Fibroblast of lung (primary cell): ENCODE data around the gene TKTL2. TPM values are rescaled to one million over a fixed set of nuclear protein-coding genes. Genes with fewer than 3 reads are reported as not detected.
A peak's percentile ranks its signal among the peaks of the same experiment; 100 is the strongest.

Source experiments
- DNase-seq, 2 donors: peaks; one replicate each; pipeline versions ENCODE4 v3.0.0 to v3.0.0-alpha.2; 2010; ENCODE audit warnings: low read depth in 2 of 2
- H2AFZ ChIP-seq: 2 replicates; pipeline ENCODE4 v1.5.1; 2012; ENCODE audit warnings: low read length, control low read depth, inconsistent platforms
- H3K27ac ChIP-seq: 2 replicates; pipeline ENCODE4 v1.5.1; 2011; ENCODE audit warnings: low read length, control low read depth; ENCODE audit not compliant: insufficient read depth
- H3K27me3 ChIP-seq: 2 replicates; pipeline ENCODE4 v1.5.1; 2011; ENCODE audit warnings: mild to moderate bottlenecking, low read length; ENCODE audit not compliant: control insufficient read depth, insufficient read depth
- H3K36me3 ChIP-seq: 2 replicates; pipeline ENCODE4 v1.5.1; 2011; ENCODE audit warnings: low read length; ENCODE audit not compliant: control insufficient read depth, insufficient read depth
- H3K4me1 ChIP-seq: 2 replicates; pipeline ENCODE4 v1.5.1; 2011; ENCODE audit warnings: low read length; ENCODE audit not compliant: control insufficient read depth, insufficient read depth; ENCODE audit errors: extremely low read depth
- H3K4me2 ChIP-seq: 2 replicates; pipeline ENCODE4 v1.5.1; 2011; ENCODE audit warnings: low read length, control low read depth; ENCODE audit not compliant: insufficient read depth; ENCODE audit errors: extremely low read depth
- H3K4me3 ChIP-seq, 4 experiments: fragments of 200-600 bp in 1 of 4; sonication (generic) in 1 of 4; replicated peaks in 1 of 4; 2 replicates each; pipeline ENCODE4 v1.5.1; 2011 to 2016; ENCODE audit warnings: low read length in 4 of 4, low read depth in 3 of 4, mild to moderate bottlenecking in 3 of 4, control low read depth in 2 of 4, inconsistent platforms in 1 of 4, mixed read lengths in 1 of 4; ENCODE audit not compliant: insufficient read depth in 1 of 4; ENCODE audit errors: control extremely low read depth in 1 of 4
- H3K79me2 ChIP-seq: 2 replicates; pipeline ENCODE4 v1.5.1; 2012; ENCODE audit warnings: mild to moderate bottlenecking, low read length, inconsistent platforms; ENCODE audit not compliant: control insufficient read depth, insufficient read depth
- H3K9ac ChIP-seq: 2 replicates; pipeline ENCODE4 v1.5.1; 2011; ENCODE audit warnings: mild to moderate bottlenecking, low read length, control low read depth; ENCODE audit not compliant: insufficient read depth
- H3K9me3 ChIP-seq: 2 replicates; pipeline ENCODE4 v1.5.1; 2012; ENCODE audit warnings: low read depth, low read length; ENCODE audit not compliant: control insufficient read depth, insufficient read depth
- H4K20me1 ChIP-seq: 2 replicates; pipeline ENCODE4 v1.5.1; 2011; ENCODE audit warnings: low read length; ENCODE audit not compliant: control insufficient read depth, insufficient read depth; ENCODE audit errors: extremely low read depth
- EZH2 ChIP-seq: IDR thresholded peaks from 2 replicates; pipeline ENCODE4 v1.5.1; 2012; ENCODE audit warnings: low read length, control low read depth, mild to moderate bottlenecking; ENCODE audit errors: missing control alignments
- polyA minus RNA-seq: library from RNA; depleted of rRNA, polyadenylated mRNA; stranded (reverse); fragments of >200 nt; gene quantifications from 2 replicates; pipeline ENCODE4 v1.2.3, GENCODE V29; 2011; ENCODE audit warnings: low replicate concordance
- polyA plus RNA-seq, 2 donors: library from polyadenylated mRNA; depleted of rRNA in 1 of 2; stranded (reverse) in 1 of 2; unstranded in 1 of 2; fragments of >200 nt; gene quantifications; 2 replicates each; pipeline ENCODE4 v1.2.1, GENCODE V29; 2011 to 2012; ENCODE audit warnings: missing spikeins in 1 of 2
- total RNA-seq: library from RNA; depleted of rRNA; stranded (reverse); fragments of >200 nt; gene quantifications from 2 replicates; pipeline ENCODE4 v1.2.1, GENCODE V29; 2014
- TF ChIP-seq, protein P1 (sequence below), 2 donors: IDR thresholded peaks in 1 of 2; conservative IDR thresholded peaks in 1 of 2; 1 replicate in 1 of 2; 2 replicates in 1 of 2; pipeline ENCODE4 v1.5.1; 2011 to 2012; ENCODE audit warnings: low read length in 2 of 2, control low read depth in 1 of 2, inconsistent platforms in 1 of 2, low read depth in 1 of 2, mild to moderate bottlenecking in 1 of 2

TKTL2 gene, protein sequence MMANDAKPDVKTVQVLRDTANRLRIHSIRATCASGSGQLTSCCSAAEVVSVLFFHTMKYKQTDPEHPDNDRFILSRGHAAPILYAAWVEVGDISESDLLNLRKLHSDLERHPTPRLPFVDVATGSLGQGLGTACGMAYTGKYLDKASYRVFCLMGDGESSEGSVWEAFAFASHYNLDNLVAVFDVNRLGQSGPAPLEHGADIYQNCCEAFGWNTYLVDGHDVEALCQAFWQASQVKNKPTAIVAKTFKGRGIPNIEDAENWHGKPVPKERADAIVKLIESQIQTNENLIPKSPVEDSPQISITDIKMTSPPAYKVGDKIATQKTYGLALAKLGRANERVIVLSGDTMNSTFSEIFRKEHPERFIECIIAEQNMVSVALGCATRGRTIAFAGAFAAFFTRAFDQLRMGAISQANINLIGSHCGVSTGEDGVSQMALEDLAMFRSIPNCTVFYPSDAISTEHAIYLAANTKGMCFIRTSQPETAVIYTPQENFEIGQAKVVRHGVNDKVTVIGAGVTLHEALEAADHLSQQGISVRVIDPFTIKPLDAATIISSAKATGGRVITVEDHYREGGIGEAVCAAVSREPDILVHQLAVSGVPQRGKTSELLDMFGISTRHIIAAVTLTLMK
- total RNA-seq (not detected in 2 replicates), polyA plus RNA-seq (not detected in 2 replicates), polyA minus RNA-seq (not detected in 2 replicates)
- polyA plus RNA-seq (2012): not detected in 2 replicates

- H4K20me1 ChIP-seq: no peaks in the 10 kb centered on the region
Measured at GRCh38 chr4:163473576-163473975, at the start of gene TKTL2. TKTL2 (minus strand) TSS chr4:163473754; CDS start chr4:163473734, 20 bp downstream.

DNA sequence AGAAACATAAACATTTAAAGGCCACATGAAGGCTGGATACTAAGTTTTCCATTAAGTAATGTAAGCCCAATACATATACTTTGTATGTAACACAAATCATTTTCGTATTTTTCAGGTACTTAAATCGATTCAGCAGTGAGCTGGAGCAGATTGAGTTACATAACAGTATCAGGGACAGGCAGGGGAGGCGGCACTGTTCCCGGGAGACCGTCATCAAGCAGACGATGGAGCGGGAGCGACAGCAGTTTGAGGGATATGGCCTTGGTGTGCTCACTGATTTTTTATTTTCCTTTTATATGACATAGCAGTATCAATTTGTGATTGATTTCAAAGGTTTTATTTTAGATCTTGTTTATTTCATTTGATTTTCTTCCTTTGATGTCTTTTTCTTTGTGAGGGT is 41.6 kb upstream of the TKTL2 start:
- H3K27ac ChIP-seq: no peak overlapping the region
- H3K9ac ChIP-seq: no peak overlapping the region
- peaks cover 2% of the 10 kb centered on the region for H3K36me3 ChIP-seq
- no peak overlapping the region for H2AFZ ChIP-seq
- no peaks in the 10 kb centered on the region for H4K20me1 ChIP-seq
- no peaks in the 10 kb centered on the region for H3K27me3 ChIP-seq
- H3K79me2 ChIP-seq: peaks cover 4% of the 10 kb centered on the region
- DNase-seq: no peak
- no peaks in the 10 kb centered on the region for H3K9me3 ChIP-seq
- H3K4me1 ChIP-seq: no peaks in the 10 kb centered on the region
- H3K4me3 ChIP-seq: no peak overlapping the region
- TF ChIP-seq EZH2: no peak
- TF ChIP-seq, protein P1, sequence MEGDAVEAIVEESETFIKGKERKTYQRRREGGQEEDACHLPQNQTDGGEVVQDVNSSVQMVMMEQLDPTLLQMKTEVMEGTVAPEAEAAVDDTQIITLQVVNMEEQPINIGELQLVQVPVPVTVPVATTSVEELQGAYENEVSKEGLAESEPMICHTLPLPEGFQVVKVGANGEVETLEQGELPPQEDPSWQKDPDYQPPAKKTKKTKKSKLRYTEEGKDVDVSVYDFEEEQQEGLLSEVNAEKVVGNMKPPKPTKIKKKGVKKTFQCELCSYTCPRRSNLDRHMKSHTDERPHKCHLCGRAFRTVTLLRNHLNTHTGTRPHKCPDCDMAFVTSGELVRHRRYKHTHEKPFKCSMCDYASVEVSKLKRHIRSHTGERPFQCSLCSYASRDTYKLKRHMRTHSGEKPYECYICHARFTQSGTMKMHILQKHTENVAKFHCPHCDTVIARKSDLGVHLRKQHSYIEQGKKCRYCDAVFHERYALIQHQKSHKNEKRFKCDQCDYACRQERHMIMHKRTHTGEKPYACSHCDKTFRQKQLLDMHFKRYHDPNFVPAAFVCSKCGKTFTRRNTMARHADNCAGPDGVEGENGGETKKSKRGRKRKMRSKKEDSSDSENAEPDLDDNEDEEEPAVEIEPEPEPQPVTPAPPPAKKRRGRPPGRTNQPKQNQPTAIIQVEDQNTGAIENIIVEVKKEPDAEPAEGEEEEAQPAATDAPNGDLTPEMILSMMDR (conservative IDR thresholded peaks at IDR 0.05 in 1 of 2, IDR thresholded peaks at IDR 0.05 in 1 of 2; ENCODE audit: low read depth in 1 of 2, low read length in 2 of 2): no peak
- H3K4me2 ChIP-seq: no peak overlapping the region

More at GRCh38 chr4:163473576-163473975, at the start of gene TKTL2:
- Histone ChIP-seq H3K4me3 (no peak within 1 kb of the TSS), H3K27ac (no peak within 1 kb of the TSS), H3K4me1 (no peaks in the 10 kb centered on the region), H3K9me3 (no peaks in the 10 kb centered on the region), H2AFZ (no peak within 1 kb of the TSS), H3K9ac (no peak within 1 kb of the TSS), H3K4me2 (no peak within 1 kb of the TSS), H3K27me3 (no peaks in the 10 kb centered on the region), H3K36me3 (no peaks in the 10 kb centered on the region), H3K79me2 (no peaks in the 10 kb centered on the region)
- no peak for DNase-seq
- TF ChIP-seq, protein P1 (conservative IDR thresholded peaks at IDR 0.05 in 1 of 2, IDR thresholded peaks at IDR 0.05 in 1 of 2; ENCODE audit: low read depth in 1 of 2, low read length in 2 of 2): no peak
- no peak for TF ChIP-seq EZH2

DNA sequence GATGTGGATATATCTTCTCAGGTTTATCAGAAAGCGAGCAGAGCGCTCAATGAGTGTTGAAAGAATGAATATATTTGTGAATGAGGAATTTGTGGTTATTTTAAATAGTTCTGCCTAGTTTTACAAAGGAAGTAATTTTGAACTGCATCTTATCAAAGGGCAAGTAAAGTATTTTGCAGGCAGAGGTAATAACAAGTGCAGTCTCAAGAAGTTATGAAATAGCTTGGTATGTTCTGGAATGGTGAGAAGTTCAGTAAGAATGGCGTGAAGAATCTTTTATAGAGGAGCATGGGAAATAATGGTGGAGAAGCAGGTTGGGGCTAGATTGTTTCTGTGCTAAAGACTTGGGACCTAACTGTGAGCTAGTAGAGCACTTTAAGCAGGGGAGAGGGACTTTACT is 31.8 kb upstream of the TKTL2 start:
- H3K9ac ChIP-seq: no peak overlapping the region
- no peak overlapping the region for H3K4me2 ChIP-seq
- H2AFZ ChIP-seq: no peak overlapping the region
- H3K9me3 ChIP-seq: no peaks in the 10 kb centered on the region
- TF ChIP-seq, protein P1 (conservative IDR thresholded peaks at IDR 0.05 in 1 of 2, IDR thresholded peaks at IDR 0.05 in 1 of 2; ENCODE audit: low read depth in 1 of 2, low read length in 2 of 2): no peak
- no peak for TF ChIP-seq EZH2
- H3K4me1 ChIP-seq: no peaks in the 10 kb centered on the region
- DNase-seq: peak in 1 of 2 donors; percentile 71
- H3K4me3 ChIP-seq: no peak overlapping the region
- H3K27ac ChIP-seq: no peak overlapping the region
- H3K79me2 ChIP-seq: peaks cover 66% of the 10 kb centered on the region
- no peaks in the 10 kb centered on the region for H3K27me3 ChIP-seq
- H3K36me3 ChIP-seq: peaks cover 3% of the 10 kb centered on the region
- H4K20me1 ChIP-seq: no peaks in the 10 kb centered on the region
